Neural progenitor cell (in vitro differentiated cells): ENCODE measurements around the gene PLXNB2. TPM values are rescaled to one million over a fixed set of nuclear protein-coding genes. Genes with fewer than 3 reads are reported as not detected.

Source experiments
- DNase-seq: peaks from one replicate; pipeline ENCODE4 v3.0.0-alpha.2; 2016; ENCODE audit warnings: low spot score
- H2AFZ ChIP-seq: fragments of 200-600 bp; sonication (generic); replicated peaks from 2 replicates; pipeline ENCODE4 v1.6.1; 2016; ENCODE audit warnings: antibody characterized with exemption
- H3F3A ChIP-seq: fragments of 200-600 bp; sonication (generic); 2 replicates; pipeline ENCODE4 v1.6.1; 2016; ENCODE audit warnings: antibody characterized with exemption, low read depth
- H3K27ac ChIP-seq: fragments of 200-600 bp; sonication (generic); 2 replicates; pipeline ENCODE4 v1.5.1; 2016; ENCODE audit warnings: mild to moderate bottlenecking
- H3K27me3 ChIP-seq: fragments of 200-600 bp; sonication (generic); 2 replicates; pipeline ENCODE4 v1.6.1; 2016; ENCODE audit warnings: mild to moderate bottlenecking, moderate library complexity
- H3K36me3 ChIP-seq: fragments of 200-600 bp; sonication (generic); 2 replicates; pipeline ENCODE4 v1.5.1; 2016
- H3K4me1 ChIP-seq: fragments of 200-600 bp; sonication (generic); 2 replicates; pipeline ENCODE4 v1.6.1; 2016; ENCODE audit warnings: mixed run types
- H3K4me2 ChIP-seq: fragments of 200-600 bp; sonication (generic); 2 replicates; pipeline ENCODE4 v1.6.1; 2016
- H3K4me3 ChIP-seq: fragments of 200-600 bp; sonication (generic); 2 replicates; pipeline ENCODE4 v1.5.1; 2016
- H3K79me2 ChIP-seq: fragments of 200-600 bp; sonication (generic); 2 replicates; pipeline ENCODE4 v1.6.1; 2016; ENCODE audit warnings: low read depth
- H3K9ac ChIP-seq: fragments of 200-600 bp; sonication (generic); 2 replicates; pipeline ENCODE4 v1.6.1; 2016
- H3K9me3 ChIP-seq: fragments of 200-600 bp; sonication (generic); 2 replicates; pipeline ENCODE4 v1.5.1; 2016; ENCODE audit warnings: low read depth
- H4K20me1 ChIP-seq: fragments of 200-600 bp; sonication (generic); 2 replicates; pipeline ENCODE4 v1.6.1; 2016; ENCODE audit warnings: low read depth
- H3K27ac Mint-ChIP-seq: 3 replicates; pipeline ENCODE4 v1.8.0; 2021; ENCODE audit warnings: mixed read lengths
- H3K27me3 Mint-ChIP-seq: 2 replicates; pipeline ENCODE4 v1.8.0; 2022; ENCODE audit warnings: low read depth, mild to moderate bottlenecking, inconsistent platforms, moderate library complexity, mixed read lengths; ENCODE audit not compliant: insufficient read depth
- H3K36me3 Mint-ChIP-seq: 3 replicates; pipeline ENCODE4 v1.8.0; 2021; ENCODE audit warnings: mixed read lengths
- H3K4me1 Mint-ChIP-seq: 3 replicates; pipeline ENCODE4 v1.8.0; 2021; ENCODE audit warnings: mixed read lengths
- H3K4me3 Mint-ChIP-seq: 3 replicates; pipeline ENCODE4 v1.8.0; 2021; ENCODE audit warnings: mild to moderate bottlenecking, moderate library complexity, mixed read lengths
- H3K9me3 Mint-ChIP-seq: 3 replicates; pipeline ENCODE4 v1.8.0; 2020; ENCODE audit warnings: mixed read lengths
- EZH2 ChIP-seq: fragments of 200-600 bp; sonication (generic); IDR thresholded peaks from 2 replicates; pipeline ENCODE4 v1.6.1; 2017; ENCODE audit warnings: antibody characterized with exemption, mild to moderate bottlenecking, moderate library complexity
- EZH2phosphoT487 ChIP-seq: fragments of 200-600 bp; sonication (generic); IDR thresholded peaks from 2 replicates; pipeline ENCODE4 v1.6.1; 2017; ENCODE audit warnings: antibody characterized with exemption
- total RNA-seq: library from RNA; depleted of rRNA; stranded (reverse); fragments of >200 nt; gene quantifications from 2 replicates; pipeline ENCODE4 v1.2.3, GENCODE V29; 2015; ENCODE audit warnings: low replicate concordance
- TF ChIP-seq, protein P1 (sequence below): fragments of 200-600 bp; sonication (generic); IDR thresholded peaks from 2 replicates; pipeline ENCODE4 v1.5.1; 2017; ENCODE audit warnings: antibody characterized with exemption, mild to moderate bottlenecking

PLXNB2 gene
- total RNA-seq, 1 donor from 2014 or later = 32.4 TPM

DNA sequence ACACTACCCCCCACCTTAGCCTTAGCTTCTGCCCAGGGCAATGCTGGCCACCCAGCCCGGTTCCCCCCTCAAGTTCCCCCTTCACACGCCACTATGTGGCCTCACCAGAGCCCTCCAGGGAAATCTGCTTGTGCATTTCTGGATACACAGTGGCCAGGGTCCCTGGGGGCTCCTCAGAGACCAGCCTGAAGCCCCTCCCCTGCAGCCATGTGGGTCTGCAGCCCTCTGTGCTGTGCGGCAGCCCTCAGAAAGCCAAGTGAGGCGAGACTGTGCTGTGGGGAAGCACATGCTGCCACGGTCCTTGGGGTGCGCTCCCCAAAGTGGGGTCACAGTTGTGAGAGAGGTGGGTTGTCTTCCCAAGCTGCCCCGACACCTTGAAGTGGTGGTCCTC is 2.1 kb upstream of the PLXNB2 start:
- no peaks in the 10 kb centered on the region for H3K9me3 ChIP-seq
- no peaks in the 10 kb centered on the region for H3K27me3 ChIP-seq
- peaks cover 5% of the 10 kb centered on the region for H3K36me3 Mint-ChIP-seq
- H4K20me1 ChIP-seq = peaks cover 18% of the 10 kb centered on the region
- H3K4me2 ChIP-seq = no peak overlapping the region
- no peak overlapping the region for H2AFZ ChIP-seq
- H3K27me3 Mint-ChIP-seq = peaks cover 3% of the 10 kb centered on the region
- H3K9me3 Mint-ChIP-seq = no peaks in the 10 kb centered on the region
- no peak overlapping the region for H3K27ac Mint-ChIP-seq
- DNase-seq = no peak
- H3K4me3 Mint-ChIP-seq = no peak overlapping the region
- peaks cover 28% of the 10 kb centered on the region for H3K4me1 ChIP-seq
- no peak for TF ChIP-seq EZH2
- no peak for TF ChIP-seq EZH2phosphoT487
- no peak overlapping the region for H3K4me3 ChIP-seq
- peaks cover 21% of the 10 kb centered on the region for H3F3A ChIP-seq
- peaks cover 14% of the 10 kb centered on the region for H3K4me1 Mint-ChIP-seq
- peaks cover 24% of the 10 kb centered on the region for H3K79me2 ChIP-seq
- no peaks in the 10 kb centered on the region for H3K36me3 ChIP-seq
- H3K27ac ChIP-seq = no peak overlapping the region
- no peak overlapping the region for H3K9ac ChIP-seq

DNA sequence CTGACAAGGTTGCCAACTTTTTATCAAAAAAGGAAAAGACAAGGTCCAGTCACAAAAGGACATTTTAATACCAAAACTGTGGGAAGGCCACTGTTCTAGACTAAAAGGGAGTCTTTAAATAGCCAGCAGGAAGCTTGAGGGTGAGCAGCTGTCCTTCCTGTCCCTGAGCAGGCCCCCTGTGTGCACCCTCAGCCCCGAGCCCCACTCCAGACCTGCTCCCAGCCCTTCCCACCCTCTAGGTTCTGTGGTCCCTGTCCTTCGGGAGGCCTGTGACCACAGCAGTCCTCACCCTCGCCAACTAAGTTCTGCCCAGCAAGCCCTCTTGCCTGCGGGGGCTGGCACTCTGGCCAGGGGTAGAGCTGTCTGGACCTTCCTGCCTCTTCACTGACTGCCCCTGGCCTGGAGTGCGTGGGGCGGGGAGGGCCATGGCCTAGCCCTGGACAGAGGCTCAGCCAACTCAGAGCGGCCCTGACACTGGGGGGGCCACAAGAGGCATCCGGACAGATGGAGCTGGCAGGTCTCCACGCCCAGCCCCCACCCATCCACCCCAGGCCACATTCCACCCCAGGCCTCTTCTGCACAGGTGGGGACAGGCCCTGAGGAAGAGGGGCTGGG is 1.6 kb upstream of the PLXNB2 start:
- H3K4me1 Mint-ChIP-seq = peaks cover 17% of the 10 kb centered on the region
- Histone ChIP-seq H3K9me3 (no peaks in the 10 kb centered on the region), H3K4me1 (peaks cover 33% of the 10 kb centered on the region), H3K4me3 (no peak overlapping the region), H3K4me2 (no peak overlapping the region), H3K27me3 (no peaks in the 10 kb centered on the region), H3K79me2 (peaks cover 29% of the 10 kb centered on the region), H3K36me3 (no peaks in the 10 kb centered on the region), H2AFZ (no peak overlapping the region), H3K27ac (peak overlapping the region; percentile 70), H4K20me1 (peaks cover 23% of the 10 kb centered on the region), H3K9ac (no peak overlapping the region), H3F3A (peaks cover 21% of the 10 kb centered on the region)
- peak overlapping the region; percentile 72 for H3K27ac Mint-ChIP-seq
- H3K9me3 Mint-ChIP-seq = no peaks in the 10 kb centered on the region
- no peak for DNase-seq
- TF ChIP-seq EZH2 (no peak), EZH2phosphoT487 (no peak)
- TF ChIP-seq, protein P1, sequence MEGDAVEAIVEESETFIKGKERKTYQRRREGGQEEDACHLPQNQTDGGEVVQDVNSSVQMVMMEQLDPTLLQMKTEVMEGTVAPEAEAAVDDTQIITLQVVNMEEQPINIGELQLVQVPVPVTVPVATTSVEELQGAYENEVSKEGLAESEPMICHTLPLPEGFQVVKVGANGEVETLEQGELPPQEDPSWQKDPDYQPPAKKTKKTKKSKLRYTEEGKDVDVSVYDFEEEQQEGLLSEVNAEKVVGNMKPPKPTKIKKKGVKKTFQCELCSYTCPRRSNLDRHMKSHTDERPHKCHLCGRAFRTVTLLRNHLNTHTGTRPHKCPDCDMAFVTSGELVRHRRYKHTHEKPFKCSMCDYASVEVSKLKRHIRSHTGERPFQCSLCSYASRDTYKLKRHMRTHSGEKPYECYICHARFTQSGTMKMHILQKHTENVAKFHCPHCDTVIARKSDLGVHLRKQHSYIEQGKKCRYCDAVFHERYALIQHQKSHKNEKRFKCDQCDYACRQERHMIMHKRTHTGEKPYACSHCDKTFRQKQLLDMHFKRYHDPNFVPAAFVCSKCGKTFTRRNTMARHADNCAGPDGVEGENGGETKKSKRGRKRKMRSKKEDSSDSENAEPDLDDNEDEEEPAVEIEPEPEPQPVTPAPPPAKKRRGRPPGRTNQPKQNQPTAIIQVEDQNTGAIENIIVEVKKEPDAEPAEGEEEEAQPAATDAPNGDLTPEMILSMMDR = no peak
- H3K27me3 Mint-ChIP-seq = no peaks in the 10 kb centered on the region
- H3K4me3 Mint-ChIP-seq = peak overlapping the region; percentile 60
- peaks cover 3% of the 10 kb centered on the region for H3K36me3 Mint-ChIP-seq

- H3K4me2 ChIP-seq = no peak overlapping the region
- no peaks in the 10 kb centered on the region for H3K9me3 ChIP-seq
- H3K27ac Mint-ChIP-seq = peak overlapping the region; percentile 72
- H2AFZ ChIP-seq = no peak overlapping the region
- no peaks in the 10 kb centered on the region for H3K27me3 ChIP-seq
- peaks cover 38% of the 10 kb centered on the region for H3K4me1 ChIP-seq
- TF ChIP-seq, protein P1 = no peak
- TF ChIP-seq EZH2phosphoT487 (no peak), EZH2 (no peak)
- H3K9me3 Mint-ChIP-seq = no peaks in the 10 kb centered on the region
- H3K9ac ChIP-seq = no peak overlapping the region
- H4K20me1 ChIP-seq = peaks cover 28% of the 10 kb centered on the region
- peaks cover 21% of the 10 kb centered on the region for H3F3A ChIP-seq
- H3K27me3 Mint-ChIP-seq = no peaks in the 10 kb centered on the region
- H3K36me3 Mint-ChIP-seq = peaks cover 3% of the 10 kb centered on the region
- H3K36me3 ChIP-seq = no peaks in the 10 kb centered on the region
- H3K4me3 Mint-ChIP-seq = peak overlapping the region; percentile 60
- H3K79me2 ChIP-seq = peaks cover 34% of the 10 kb centered on the region
- peak overlapping the region; percentile 70 for H3K27ac ChIP-seq
- peak; percentile 39 for DNase-seq
- peaks cover 19% of the 10 kb centered on the region for H3K4me1 Mint-ChIP-seq
- no peak overlapping the region for H3K4me3 ChIP-seq
Observed at GRCh38 chr22:50308597-50308935, 1.1 kb upstream of the PLXNB2 start.

GRCh38 chr22:50307890-50308596 is 597 bp upstream of the PLXNB2 start:
- Histone ChIP-seq H3K4me1 (peaks cover 40% of the 10 kb centered on the region), H4K20me1 (peaks cover 33% of the 10 kb centered on the region), H3K27ac (no peak overlapping the region), H3F3A (peaks cover 21% of the 10 kb centered on the region), H3K4me3 (no peak overlapping the region), H3K36me3 (no peaks in the 10 kb centered on the region), H2AFZ (no peak overlapping the region), H3K9ac (no peak overlapping the region), H3K9me3 (no peaks in the 10 kb centered on the region), H3K27me3 (no peaks in the 10 kb centered on the region), H3K4me2 (no peak overlapping the region), H3K79me2 (peaks cover 39% of the 10 kb centered on the region)
- TF ChIP-seq EZH2phosphoT487 = no peak
- TF ChIP-seq EZH2 = no peak
- TF ChIP-seq, protein P1 = no peak
- Mint-ChIP-seq H3K27ac (no peak overlapping the region), H3K4me3 (peak overlapping the region; percentile 72), H3K27me3 (peaks cover under 1% of the 10 kb centered on the region), H3K4me1 (peaks cover 19% of the 10 kb centered on the region), H3K9me3 (no peaks in the 10 kb centered on the region), H3K36me3 (peaks cover 3% of the 10 kb centered on the region)
- DNase-seq = no peak
